ENCODE data around the gene XIRP1. TPM values are rescaled to one million over a fixed set of nuclear protein-coding genes. Genes with fewer than 3 reads are reported as not detected.

Gene XIRP1
- total and polyA plus RNA-seq, 2 of the 13 experiments (the other 11 are each of a cell fraction or from before 2014, with no cell fraction given), result not detected

GRCh38 chr3:39180546-39181346 is 11.6 kb downstream of the XIRP1 start (continued):
- peak; percentile 74; the same call in 1 of the 2 replicates for TF ChIP-seq SIN3A (IDR thresholded peaks at IDR 0.05; ENCODE audit: borderline replicate concordance, low read depth, low read length)
- TF ChIP-seq SAP130 (CRISPR knock-in tag; IDR thresholded peaks at IDR 0.05; ENCODE audit: low read depth), result peak; percentile 91
- TF ChIP-seq KMT2B (CRISPR knock-in tag; IDR thresholded peaks at IDR 0.05), result no peak
- peak; percentile 16 for TF ChIP-seq XRCC5 (optimal IDR thresholded peaks at IDR 0.05; ENCODE audit: low read length)

- H3K9ac ChIP-seq (ENCODE audit: insufficient read depth, low read depth, low read length), result peak overlapping the region; percentile 12; the same call in 1 of the 2 replicates
- no peaks in the 10 kb centered on the region for H4K20me1 ChIP-seq (ENCODE audit: insufficient read depth, low read length)
- in situ Hi-C loops (cut with HindIII; ENCODE audit: extremely low pct_ligation_motif_present, low pct_unique_long_range_greater_than_20kb) (loop anchor here (10.0 kb wide), 1 partner anchor 205 kb away; the partner anchor contains the start of gene SLC25A38), intact Hi-C loops (cut with micrococcal nuclease; ENCODE audit: unreplicated experiment) (no loop called here)
- ChIA-PET CTCF (ENCODE audit: low intra/inter-chr PET ratio, low total read pairs) (no interaction called here), POLR2A (no interaction called here)
- no peak for ATAC-seq
- peak overlapping the region; percentile 86 for H3K4me2 ChIP-seq (ENCODE audit: low read depth, low read length)
- no TSS peak for BruUV-seq (replicated peaks)
- H3K79me2 ChIP-seq (ENCODE audit: insufficient read depth, low read length), result no peaks in the 10 kb centered on the region
- peaks cover 51% of the 10 kb centered on the region for H3K4me1 ChIP-seq (ENCODE audit: insufficient read depth, low read length)
- no peak overlapping the region for H3K27ac ChIP-seq (ENCODE audit: extremely low read length, insufficient read depth, low read length)
- TF ChIP-seq HDAC1 (CRISPR knock-in tag; IDR thresholded peaks at IDR 0.05) (no peak), ZNF784 (CRISPR knock-in tag; IDR thresholded peaks at IDR 0.05; ENCODE audit: borderline replicate concordance) (no peak), FOXA3 (CRISPR knock-in tag; IDR thresholded peaks at IDR 0.05) (no peak), ATF2 (CRISPR knock-in tag; IDR thresholded peaks at IDR 0.05) (no peak), ZNF772 (CRISPR knock-in tag; IDR thresholded peaks at IDR 0.05) (no peak), TAF15 (IDR thresholded peaks at IDR 0.05; ENCODE audit: low read depth, low read length, poor library complexity, severe bottlenecking) (no peak), GATAD1 (CRISPR knock-in tag; IDR thresholded peaks at IDR 0.05) (no peak), ZNF7 (CRISPR knock-in tag; IDR thresholded peaks at IDR 0.05) (no peak), RAD51 (IDR thresholded peaks at IDR 0.05; ENCODE audit: borderline replicate concordance) (no peak), CBX5 (CRISPR knock-in tag; IDR thresholded peaks at IDR 0.05; ENCODE audit: borderline replicate concordance) (no peak), ZNF282 (IDR thresholded peaks at IDR 0.05; ENCODE audit: partially characterized antibody) (no peak), ETV5 (CRISPR knock-in tag; IDR thresholded peaks at IDR 0.05; ENCODE audit: borderline replicate concordance) (no peak), KDM5B (CRISPR knock-in tag; IDR thresholded peaks at IDR 0.05; ENCODE audit: borderline replicate concordance) (no peak), ZNF251 (CRISPR knock-in tag; IDR thresholded peaks at IDR 0.05) (no peak), THAP11 (CRISPR knock-in tag; IDR thresholded peaks at IDR 0.05) (no peak), NFKBIZ (CRISPR knock-in tag; IDR thresholded peaks at IDR 0.05) (no peak), BORCS8-MEF2B (CRISPR knock-in tag; IDR thresholded peaks at IDR 0.05) (no peak)
- WGBS (ENCODE audit: low lambda C conversion rate), result 1% methylated on average over 3 of the region's 3 CpGs
- no peak overlapping the region for H2AFZ ChIP-seq (ENCODE audit: low read length)
- no peak for DNase-seq (ENCODE audit: low spot score)
- no peaks in the 10 kb centered on the region for H3K36me3 ChIP-seq (replicated peaks in 1 of 2; ENCODE audit: control insufficient read depth in 1 of 2, insufficient read depth in 2 of 2, low read length in 2 of 2)
- no peaks in the 10 kb centered on the region for H3K9me3 ChIP-seq (ENCODE audit: low read length)
- no peak for FAIRE-seq
- H3K4me3 ChIP-seq (replicated peaks in 1 of 3; ENCODE audit: insufficient read depth in 1 of 3, low read depth in 2 of 3, low read length in 3 of 3), result peak overlapping the region; percentile 31 to 67 (median 56)
- H3K27me3 ChIP-seq (ENCODE audit: control insufficient read depth in 1 of 2, insufficient read depth in 2 of 2, low read length in 2 of 2), result peaks cover 3 to 24% of the 10 kb centered on the region in 2 experiments; a peak in 3 of 5 replicates
Observed at GRCh38 chr3:39180183-39180545, 12.2 kb downstream of the XIRP1 start.
